Stimulated activated CD4-positive, alpha-beta T cell treated with anti-CD3 and anti-CD28 coated beads, Interleukin-4, amount 100 ng/mL, for 48 hours (primary cell): ENCODE data around the gene ATF6.
"Not testable (repeated sequence)": the region's sequence is repeated elsewhere in the genome, so short reads cannot be mapped to it uniquely, and the experiment has no call there.

Source experiments
- DNase-seq, 2 donors: peaks; one replicate each; pipeline ENCODE4 v3.0.0-alpha.2; 2020; ENCODE audit warnings: low read depth in 2 of 2

The ATF6 gene

DNA sequence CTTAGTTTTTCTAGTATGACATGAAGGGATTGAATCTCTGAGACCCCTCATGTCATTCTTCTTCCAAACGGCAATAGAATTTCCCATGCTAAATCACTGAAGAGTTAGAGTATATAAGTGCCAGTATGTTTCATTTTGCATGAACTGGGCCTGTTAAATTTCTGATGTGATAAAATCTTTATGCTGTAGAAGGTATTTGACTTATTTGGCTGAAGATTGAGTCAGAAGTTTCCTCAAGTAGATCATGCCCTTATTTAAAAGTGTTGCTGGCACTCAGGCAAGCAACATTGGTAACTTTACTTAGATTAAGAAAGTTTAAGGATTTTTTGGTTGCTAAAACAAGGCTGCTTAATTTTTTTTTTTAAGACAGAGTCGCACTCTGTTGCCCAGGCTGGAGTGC is 13.3 kb downstream of the ATF6 start:
- no peak for DNase-seq

DNA sequence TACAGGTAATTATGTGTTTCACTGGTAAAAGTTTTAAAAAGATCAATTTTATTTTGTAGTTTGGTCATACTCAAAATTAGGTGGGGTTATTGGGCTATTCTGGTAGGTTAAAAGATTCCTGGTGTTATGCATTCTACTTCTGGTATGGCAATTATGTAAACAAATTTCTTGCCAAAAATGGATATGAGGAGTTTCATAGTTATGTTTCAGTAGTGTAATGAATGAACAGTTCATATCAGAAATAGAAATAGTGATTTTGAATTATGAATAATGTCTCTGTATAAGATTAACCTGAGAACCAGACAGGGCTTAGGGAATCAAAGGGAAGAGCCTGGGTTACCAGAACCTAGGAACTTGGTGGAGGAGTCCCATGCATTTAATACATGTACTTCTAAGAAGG is 15.9 kb downstream of the ATF6 start:
- DNase-seq, result no peak

DNA sequence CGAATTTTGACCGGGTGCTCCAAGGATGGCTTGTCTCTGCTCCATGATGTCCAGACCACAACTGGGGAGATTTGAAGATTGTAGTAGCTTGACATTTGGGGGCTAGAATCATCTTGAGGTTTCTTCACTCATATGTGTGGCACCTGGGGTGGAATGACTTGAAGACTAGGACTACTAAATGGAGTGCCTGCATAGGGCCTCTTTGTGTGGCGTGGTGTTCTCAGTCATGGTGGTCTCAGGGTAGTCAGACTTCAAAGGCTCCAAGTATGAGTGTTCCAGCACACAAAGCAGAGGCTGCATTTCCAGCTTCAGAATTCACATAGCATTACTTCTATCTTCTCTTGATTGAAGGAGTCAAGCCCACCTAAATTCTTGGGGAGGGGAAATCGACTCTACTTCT is 16.8 kb downstream of the ATF6 start:
- DNase-seq, result no peak

GRCh38 chr1:161784968-161785367 is 18.8 kb downstream of the ATF6 start:
- DNase-seq, result no peak

- DNase-seq, result no peak
These were observed 21.2 kb downstream of the ATF6 start for GRCh38 chr1:161787355-161787754.

DNA sequence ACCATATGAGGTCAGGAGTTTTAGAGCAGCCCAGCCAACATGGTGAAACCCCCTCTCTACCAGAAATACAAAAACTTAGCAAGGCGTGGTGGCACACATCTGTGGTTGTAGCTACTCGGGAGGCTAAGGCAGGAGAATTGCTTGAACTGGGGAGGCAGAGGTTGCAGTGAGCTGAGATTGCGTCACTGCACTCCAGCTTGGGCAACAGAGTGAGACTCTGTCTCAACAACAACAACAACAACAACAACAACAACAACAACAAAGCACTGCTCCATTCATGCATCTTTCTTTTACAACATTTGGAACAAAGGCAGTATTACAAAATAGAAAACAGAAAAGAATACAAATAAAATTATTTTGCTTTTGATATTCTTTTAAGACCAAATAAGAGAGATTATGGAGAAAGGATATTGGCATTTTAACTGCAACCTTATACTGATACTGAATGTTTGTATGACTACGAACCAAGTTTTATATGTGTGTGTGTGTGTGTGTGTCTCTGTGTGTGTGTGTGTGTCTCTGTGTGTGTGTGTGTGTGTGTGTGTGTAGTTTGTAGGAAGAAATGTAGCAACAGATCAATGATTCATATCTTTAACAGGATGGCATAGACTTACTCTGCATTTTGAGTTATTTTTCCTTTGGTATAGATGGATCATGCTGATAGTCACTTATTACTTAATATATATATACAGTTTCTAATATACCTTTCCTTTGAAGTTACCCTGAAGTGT is 24.6 kb downstream of the ATF6 start:
- DNase-seq, result no peak

DNA sequence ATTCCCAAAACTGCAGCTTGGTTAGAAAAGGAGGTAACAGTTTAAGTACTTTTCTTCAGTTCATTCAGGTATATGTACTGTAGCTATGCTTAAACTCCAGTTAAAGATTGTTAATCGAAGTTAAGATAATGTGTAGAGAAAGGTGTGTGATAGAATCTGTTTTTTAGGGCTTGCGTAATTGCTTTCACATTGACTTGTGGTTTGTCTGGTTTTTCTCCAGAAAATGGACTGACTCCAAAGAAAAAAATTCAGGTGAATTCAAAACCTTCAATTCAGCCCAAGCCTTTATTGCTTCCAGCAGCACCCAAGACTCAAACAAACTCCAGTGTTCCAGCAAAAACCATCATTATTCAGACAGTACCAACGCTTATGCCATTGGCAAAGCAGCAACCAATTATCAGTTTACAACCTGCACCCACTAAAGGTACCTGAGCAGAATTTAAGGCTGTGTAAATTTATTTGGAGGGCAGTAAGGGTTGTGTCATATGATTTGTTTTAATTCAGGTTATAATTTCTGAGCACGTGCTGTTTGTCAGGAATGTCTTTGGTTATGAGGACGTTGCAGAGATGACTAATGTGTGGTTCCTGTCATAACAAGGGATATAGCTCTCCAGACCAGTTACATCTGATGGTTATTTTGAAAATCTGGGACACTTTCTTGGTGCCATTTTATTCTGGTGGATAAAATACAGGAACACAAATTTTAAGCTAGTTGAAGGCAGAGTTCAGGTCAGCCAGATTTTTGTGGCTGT is 26.0 kb downstream of the ATF6 start:
- DNase-seq, result no peak

DNA sequence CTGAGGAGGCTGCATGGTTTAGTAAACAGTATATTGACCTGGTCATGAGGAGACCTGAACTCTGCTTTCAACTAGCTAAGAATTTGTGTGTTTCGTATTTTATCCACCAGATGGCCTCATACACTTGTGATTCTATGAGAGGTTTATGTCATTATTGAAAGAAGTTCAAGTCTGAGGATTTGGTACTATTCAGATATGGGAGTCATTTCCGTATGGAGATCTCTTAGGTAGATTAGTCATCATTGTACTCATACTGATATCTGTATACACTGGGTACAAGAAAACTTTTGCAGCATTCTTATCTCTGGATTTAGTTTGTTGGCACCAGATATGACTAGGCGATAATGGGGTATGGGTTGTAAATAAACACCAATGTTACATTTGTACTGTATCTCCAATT is 26.6 kb downstream of the ATF6 start:
- no peak for DNase-seq

DNA sequence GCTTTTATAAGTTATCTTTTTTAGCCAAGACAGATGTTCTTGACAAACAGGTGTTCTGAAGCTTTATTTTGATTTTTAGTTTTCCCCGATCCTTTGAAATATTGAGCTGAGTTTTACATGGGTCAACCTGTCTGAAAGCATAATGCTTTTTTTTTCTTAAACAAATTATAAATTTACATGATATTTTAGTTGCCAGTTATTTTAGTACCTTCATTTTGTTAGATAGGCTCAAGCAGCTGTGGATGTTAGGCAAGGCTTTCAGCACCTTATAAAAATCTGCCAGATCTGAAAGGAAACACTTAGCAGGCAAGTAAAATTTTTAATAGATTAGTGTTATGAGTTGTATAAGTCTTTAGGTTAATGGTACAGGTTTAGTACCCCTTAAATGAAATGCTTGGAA is 33.7 kb downstream of the ATF6 start:
- no peak for DNase-seq

- DNase-seq, result no peak
These were observed 35.8 kb downstream of the ATF6 start for GRCh38 chr1:161801955-161802354.

DNA sequence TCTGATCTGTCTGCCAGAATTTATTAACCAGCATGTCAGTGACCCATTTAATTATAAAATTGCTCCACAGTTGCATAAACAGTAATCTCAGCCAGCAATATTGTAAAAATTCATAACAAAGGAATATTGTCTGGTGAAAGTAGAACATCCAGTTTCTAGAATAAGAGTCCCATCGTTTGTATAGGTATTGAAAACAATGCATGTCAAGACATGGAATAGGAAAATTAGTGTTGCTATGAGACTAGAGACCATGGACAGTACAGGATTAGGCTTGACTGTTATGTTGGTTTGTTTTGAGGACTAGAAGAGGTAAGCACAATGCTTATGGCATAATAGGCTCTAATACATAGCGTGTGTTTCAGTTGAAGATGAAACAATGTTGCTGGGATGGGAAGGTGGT is 37.1 kb downstream of the ATF6 start:
- DNase-seq, result no peak

DNA sequence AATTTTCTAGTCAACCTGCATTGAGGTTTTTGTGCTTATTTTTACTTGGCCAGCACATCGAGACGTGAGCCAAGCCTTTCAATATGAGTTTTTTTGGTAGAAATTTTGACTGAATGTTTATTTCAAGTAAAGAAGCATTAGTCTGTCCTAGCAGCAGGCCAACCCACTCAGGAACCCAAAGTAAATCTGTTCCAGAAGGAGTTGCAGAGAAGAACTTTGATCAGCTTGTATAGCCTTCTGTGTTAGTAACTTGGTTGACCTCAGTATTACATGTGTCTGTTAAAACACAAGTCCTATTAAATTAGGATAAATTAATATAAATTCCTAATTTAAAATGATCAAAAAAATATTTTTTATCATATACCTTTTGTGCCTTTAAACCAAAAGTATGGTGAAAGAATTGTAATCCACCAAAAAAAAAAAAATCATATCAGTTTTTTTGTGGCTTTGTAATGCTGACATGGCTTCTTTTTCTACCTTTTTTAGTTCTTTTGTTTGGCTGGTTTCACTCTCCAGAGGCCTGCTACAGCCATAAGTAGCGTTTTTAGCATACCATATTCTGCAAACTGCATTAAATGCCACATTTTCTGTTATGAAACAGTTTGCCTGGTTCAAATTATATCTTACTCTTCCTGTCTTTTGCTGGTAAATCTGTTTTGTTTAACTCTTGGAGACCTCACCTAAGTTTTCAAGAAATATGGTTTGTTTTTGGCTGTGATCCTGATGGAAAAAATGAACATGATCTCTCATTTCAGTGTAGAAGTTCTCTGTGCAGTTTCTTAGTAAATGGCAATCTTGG is 39.5 kb downstream of the ATF6 start:
- no peak for DNase-seq

DNA sequence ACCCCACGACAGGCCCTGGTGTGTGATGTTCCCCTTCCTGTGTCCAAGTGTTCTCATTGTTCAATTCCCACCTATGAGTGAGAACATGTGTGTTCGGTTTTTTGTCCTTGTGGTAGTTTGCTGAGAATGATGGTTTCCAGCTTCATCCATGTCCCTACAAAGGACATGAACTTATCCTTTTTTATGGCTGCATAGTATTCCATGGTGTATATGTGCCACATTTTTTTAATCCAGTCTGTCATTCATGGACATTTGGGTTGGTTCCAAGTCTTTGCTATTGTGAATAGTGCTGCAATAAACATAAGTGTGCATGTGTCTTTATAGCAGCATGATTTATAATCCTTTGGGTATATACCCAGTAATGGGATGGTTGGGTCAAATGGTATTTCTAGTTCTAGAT is 43.1 kb downstream of the ATF6 start:
- not testable (repeated sequence) for DNase-seq

DNA sequence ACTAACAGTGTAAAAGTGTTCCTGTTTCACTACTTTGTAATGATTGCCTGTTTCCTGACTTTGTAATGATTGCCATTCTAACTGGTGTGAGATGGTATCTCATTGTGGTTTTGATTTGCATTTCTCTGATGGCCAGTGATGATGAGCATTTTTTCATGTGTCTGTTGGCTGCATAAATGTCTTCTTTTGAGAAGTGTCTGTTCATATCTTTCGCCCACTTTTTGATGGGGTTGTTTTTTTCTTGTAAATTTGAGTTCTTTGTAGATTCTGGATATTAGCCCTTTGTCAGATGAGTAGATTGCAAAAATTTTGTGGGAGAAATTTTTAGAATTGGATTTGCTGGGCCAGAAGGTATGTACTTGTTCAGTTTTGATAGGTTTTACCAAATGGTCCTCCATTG is 43.5 kb downstream of the ATF6 start:
- not testable (repeated sequence) for DNase-seq

- DNase-seq, result no peak
These were observed 44.7 kb downstream of the ATF6 start for GRCh38 chr1:161810780-161811179.

DNA sequence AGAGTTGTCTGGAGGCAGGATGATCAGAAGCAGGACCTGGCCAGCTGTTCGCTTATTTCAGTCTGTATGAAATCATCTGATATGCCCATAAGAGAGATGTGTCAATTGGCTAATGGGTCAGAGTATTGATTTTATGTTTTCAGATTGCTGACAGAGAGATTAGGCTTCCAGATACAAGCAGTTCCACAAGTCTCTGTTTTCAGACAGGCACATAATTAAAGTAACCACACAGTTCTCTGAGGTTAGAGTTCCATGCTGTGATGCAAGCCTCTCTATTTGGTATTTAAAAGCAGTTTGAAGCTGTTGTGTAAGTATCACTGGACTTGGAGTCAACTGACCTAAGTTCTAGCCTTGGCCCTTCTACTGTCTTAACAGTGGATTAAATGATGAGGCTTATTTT is 50.1 kb downstream of the ATF6 start:
- no peak for DNase-seq

DNA sequence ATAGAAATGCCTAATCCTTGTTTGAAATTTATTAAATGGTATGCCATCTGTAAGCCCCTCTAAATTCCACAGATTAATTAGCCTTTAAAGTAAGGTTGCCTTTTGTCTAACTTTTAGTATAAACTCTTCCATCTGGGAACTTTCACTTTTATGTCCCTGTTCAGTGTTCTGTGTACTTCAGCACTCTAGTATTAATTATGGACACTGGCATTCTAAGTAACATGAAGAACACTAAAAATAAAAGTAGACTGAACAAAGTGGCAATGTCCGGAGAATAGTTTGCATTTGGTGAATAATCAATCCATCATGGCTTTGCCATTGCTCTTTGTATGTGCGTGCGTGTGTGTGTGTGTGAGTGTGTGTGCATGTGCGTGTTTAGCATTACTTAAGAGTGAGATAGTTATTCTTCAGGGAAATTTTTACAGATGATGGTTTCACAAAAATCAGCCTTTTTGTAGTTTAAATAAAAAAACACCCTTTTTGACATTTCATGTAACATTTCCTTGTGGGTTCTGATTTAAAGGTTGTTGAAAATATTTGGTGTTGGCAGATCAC is 51.1 kb downstream of the ATF6 start:
- DNase-seq, result no peak

DNA sequence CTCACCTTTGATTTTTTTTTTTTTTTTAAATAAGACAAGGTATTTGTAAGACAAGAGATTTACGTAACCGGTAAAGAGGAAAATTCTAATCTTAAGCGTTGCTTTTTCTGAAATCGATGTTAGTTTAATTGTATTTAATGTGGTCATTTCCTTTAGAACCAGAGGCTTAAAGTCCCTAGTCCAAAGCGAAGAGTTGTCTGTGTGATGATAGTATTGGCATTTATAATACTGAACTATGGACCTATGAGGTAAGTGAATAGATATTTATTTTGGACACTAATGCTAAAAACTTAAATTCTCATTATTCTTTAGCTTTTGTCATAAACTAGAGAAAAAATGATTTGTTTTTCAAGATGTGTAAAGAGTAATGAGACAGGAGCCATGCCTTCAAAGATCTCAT is 54.8 kb downstream of the ATF6 start:
- no peak for DNase-seq

DNA sequence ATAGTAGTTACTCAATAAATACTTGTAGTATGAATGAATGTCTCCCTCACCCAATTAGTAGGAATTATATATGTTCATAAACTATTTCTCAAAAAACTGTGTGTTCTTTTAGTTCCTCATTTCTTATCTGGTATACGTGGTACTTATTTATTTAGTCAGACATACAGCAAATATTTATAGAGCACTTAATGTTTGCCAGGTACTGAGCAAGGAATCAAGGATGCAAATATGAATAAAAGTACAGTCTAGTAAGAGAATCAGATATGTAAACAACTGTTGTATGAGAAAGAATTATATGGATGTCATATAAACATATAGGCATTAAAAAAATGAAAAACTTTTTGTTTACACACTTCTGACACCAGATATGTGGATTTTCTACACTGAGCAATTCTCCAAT is 58.5 kb downstream of the ATF6 start:
- no peak for DNase-seq

GRCh38 chr1:161825831-161826230 is 59.7 kb downstream of the ATF6 start:
- DNase-seq, result no peak

DNA sequence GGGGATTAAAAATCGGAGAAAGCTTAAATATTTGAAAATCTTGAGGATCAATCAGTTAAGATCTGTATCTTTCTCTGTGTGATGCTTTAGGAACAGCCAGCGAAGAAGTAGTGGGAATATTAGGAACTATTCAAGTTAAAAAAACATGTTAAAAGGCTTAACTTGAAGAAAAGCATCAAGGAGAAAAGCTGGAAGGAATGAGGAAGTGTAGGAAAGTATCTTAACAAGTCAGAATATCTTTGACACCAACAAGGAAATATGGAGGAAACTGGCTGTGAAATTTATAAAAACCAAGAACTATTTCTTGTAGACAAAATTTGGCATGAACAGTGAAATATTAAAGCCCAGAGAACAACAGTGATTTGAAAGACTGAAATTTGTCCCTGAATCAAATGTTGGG is 60.4 kb downstream of the ATF6 start:
- DNase-seq, result no peak

DNA sequence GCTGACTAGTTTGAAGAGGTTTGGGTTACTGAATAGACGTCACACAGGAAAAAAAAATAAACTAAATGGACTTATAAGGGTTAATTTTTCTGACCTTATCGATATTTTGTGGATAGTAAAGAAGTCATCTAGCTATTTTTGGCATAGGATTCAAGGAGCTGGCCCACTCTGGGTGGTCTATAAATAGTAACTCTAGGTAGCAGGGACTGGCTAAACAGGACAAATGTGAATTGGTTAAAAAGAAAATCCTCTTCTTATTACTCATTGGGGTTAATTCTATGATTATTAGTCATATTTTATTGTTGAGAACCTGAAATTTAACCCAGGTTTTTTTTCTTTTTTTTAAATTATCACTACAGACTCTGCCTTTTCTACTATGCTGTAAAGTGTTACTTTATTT is 61.7 kb downstream of the ATF6 start:
- no peak for DNase-seq
